Activated T-cell treated with anti-CD3 and anti-CD28 coated beads for 1 hour (primary cell): ENCODE data around the gene DOCK2.

Experiments used
- DNase-seq: peaks from one replicate; pipeline ENCODE4 v3.0.0-alpha.2; 2020; ENCODE audit warnings: low read depth

The DOCK2 gene

GRCh38 chr5:169905017-169905416 is 267.9 kb downstream of the DOCK2 start:
- DNase-seq: no peak

GRCh38 chr5:169906745-169907649 is 269.9 kb downstream of the DOCK2 start:
- DNase-seq: no peak

- DNase-seq: no peak
These were observed 271.8 kb downstream of the DOCK2 start for GRCh38 chr5:169908864-169909263.

GRCh38 chr5:169909945-169910344 is 272.9 kb downstream of the DOCK2 start:
- DNase-seq: no peak

GRCh38 chr5:169910393-169910792 is 273.3 kb downstream of the DOCK2 start:
- no peak for DNase-seq

GRCh38 chr5:169911448-169912212 is 274.6 kb downstream of the DOCK2 start:
- DNase-seq: no peak

- no peak for DNase-seq
These were observed 276.4 kb downstream of the DOCK2 start for GRCh38 chr5:169913479-169913878.

GRCh38 chr5:169914766-169915165 is 277.7 kb downstream of the DOCK2 start:
- DNase-seq: no peak

- DNase-seq: no peak
These were observed 280.4 kb downstream of the DOCK2 start for GRCh38 chr5:169917500-169917899.

- DNase-seq: no peak
These were observed 281.2 kb downstream of the DOCK2 start for GRCh38 chr5:169918228-169918627.

- DNase-seq: no peak
These were observed 283.4 kb downstream of the DOCK2 start for GRCh38 chr5:169920474-169920873.

GRCh38 chr5:169921384-169921783 is 284.3 kb downstream of the DOCK2 start:
- no peak for DNase-seq

- no peak for DNase-seq
These were observed 284.9 kb downstream of the DOCK2 start for GRCh38 chr5:169921949-169922348.

- DNase-seq: no peak
These were observed 285.4 kb downstream of the DOCK2 start for GRCh38 chr5:169922474-169922873.

GRCh38 chr5:169923988-169924387 is 286.9 kb downstream of the DOCK2 start:
- DNase-seq: no peak

- DNase-seq: no peak
These were observed 296.1 kb downstream of the DOCK2 start for GRCh38 chr5:169933127-169933526.

- no peak for DNase-seq
These were observed 296.5 kb downstream of the DOCK2 start for GRCh38 chr5:169933616-169934015.

- DNase-seq: no peak
These were observed 297.9 kb downstream of the DOCK2 start for GRCh38 chr5:169934990-169935389.

GRCh38 chr5:169935762-169936161 is 298.7 kb downstream of the DOCK2 start:
- no peak for DNase-seq

GRCh38 chr5:169938439-169938838 is 301.4 kb downstream of the DOCK2 start:
- no peak for DNase-seq

- no peak for DNase-seq
These were observed 302.7 kb downstream of the DOCK2 start for GRCh38 chr5:169939731-169940130.

- no peak for DNase-seq
These were observed 304.5 kb downstream of the DOCK2 start for GRCh38 chr5:169941542-169941941.

- no peak for DNase-seq
These were observed 305.1 kb downstream of the DOCK2 start for GRCh38 chr5:169942181-169942580.
